Stimulated activated CD8-positive, alpha-beta memory T cell treated with anti-CD3 and anti-CD28 coated beads, Interleukin-15, amount 100 ng/mL, for 48 hours (primary cell): ENCODE measurements around the gene ARL10.

Source experiments
- DNase-seq, 2 donors: peaks; one replicate each; pipeline ENCODE4 v3.0.0-alpha.2; 2020; ENCODE audit warnings: low read depth in 2 of 2

The ARL10 gene

GRCh38 chr5:176410486-176411180, 45.3 kb downstream of the ARL10 start:
- DNase-seq: no peak

GRCh38 chr5:176412517-176413254, 47.4 kb downstream of the ARL10 start:
- no peak for DNase-seq

GRCh38 chr5:176413255-176413565, 47.9 kb downstream of the ARL10 start:
- DNase-seq: no peak

DNA sequence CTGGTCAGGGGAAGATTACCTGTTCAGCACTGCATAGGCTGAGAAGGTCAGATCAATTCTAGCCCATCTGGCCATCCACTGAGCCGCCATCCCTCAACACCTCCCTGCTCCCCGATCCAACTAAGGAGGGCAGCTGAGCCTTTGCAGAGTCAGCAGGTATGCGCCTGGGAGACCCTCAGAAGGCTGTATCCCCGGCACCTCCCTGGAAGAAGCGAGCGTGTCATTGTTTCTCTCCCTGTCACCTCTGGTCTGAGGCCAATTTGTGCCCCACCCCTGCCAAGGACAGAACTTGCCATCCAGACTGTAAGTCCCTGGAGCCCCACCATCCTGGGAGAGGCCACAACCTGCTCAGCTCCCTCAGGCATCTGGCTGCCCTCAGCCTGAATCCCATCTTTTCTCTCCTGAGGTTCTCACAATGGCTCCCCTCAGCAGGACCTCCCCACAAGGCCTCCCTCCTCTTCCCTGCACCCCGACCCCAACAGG, 48.5 kb downstream of the ARL10 start:
- no peak for DNase-seq

DNA sequence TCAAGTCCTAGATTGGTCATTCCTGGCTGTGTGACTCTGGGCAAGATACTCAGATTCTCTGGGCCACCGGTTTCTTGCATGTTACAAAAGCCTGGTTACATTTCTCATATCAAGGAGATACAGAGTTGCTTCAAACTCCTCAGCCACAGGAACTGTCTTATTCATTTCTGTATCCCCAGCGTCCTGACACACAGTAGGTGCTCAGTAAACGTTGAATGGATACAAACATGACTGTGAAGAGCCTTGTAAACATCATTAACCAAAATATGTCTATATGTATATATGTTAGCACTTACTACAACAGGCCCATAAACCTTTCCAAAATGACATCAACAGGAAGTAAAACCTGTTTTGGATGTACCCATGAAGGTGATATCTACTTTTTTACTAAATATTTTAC, 49.4 kb downstream of the ARL10 start:
- DNase-seq: no peak

DNA sequence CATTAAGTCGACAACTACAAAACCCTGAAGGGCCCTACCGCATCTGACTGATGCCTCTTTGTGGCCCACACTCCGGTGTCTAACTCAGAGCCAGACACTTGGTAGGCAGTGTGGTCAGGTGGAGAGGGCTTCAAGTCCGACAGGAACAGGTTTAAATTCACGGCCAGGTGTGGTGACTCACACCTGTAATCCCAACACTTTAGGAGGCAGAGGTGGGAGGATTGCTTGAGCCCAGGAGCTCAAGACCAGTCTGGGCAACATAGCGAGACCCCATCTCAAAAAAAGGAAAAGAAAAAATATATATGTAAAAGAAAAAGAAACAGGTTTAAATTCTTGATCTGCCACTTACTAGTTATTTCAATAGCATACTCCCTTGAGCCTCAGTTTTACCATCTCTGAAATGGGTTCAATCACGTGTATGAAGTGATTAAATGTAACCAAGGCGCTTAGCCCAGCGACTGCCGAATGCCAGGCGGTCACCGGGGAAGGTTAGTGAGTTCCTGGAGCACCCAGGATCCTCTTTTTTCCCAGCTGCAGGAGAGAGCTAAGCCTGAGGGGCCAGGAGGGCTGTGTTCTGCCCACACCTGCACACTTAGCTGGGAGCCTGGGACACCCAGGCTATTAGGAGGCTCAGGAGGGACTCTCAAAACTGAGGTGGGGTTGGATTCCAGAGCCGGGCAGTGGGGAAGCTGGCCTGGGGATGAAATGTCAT, 50.1 kb downstream of the ARL10 start:
- DNase-seq: no peak

GRCh38 chr5:176415952-176416924, 51.0 kb downstream of the ARL10 start, which contains the start of gene CLTB:
CLTB (minus strand) TSS chr5:176416539; CDS start chr5:176416363, 176 bp downstream.
- DNase-seq: peak; percentile 84 to 87

- no peak for DNase-seq
Observed at GRCh38 chr5:176416965-176417364, 51.7 kb downstream of the ARL10 start.

DNA sequence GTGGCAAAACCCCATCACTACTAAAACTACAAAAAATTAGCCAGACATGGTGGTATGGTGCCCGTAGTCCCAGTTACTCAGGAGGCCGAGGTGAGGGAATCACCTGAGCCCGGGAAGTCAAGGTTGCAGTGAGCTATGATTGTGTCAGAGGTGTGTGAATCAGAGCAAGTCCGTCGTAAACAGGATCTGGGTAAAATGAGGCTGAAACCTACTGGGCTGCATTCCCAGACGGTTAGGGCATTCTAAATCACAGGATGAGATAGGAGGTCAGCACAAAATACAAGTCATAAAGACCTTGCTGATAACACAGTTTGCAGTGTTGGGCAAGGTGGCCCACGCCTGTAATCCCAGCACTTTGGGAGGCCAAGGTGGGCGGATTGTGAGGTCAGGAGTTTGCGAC, 53.0 kb downstream of the ARL10 start:
- no peak for DNase-seq

DNA sequence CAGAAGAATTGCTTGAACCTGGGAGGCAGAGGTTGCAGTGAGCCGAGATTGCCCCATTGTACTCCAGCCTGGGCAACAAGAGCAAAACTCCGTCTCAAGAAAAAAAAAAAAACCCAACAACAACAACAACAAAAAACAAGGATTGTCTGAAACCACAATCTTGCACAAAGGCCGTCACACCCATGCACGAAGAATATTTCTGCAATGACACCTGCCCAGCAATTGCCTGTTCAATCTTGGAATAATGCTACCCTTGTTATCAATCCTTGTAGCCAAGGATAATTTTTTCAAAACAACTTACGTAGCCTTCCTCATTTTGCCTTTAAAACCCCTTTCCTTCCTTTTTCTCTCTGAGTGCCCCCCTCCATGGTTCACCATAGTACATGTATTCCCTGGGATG, 54.8 kb downstream of the ARL10 start:
- DNase-seq: no peak

DNA sequence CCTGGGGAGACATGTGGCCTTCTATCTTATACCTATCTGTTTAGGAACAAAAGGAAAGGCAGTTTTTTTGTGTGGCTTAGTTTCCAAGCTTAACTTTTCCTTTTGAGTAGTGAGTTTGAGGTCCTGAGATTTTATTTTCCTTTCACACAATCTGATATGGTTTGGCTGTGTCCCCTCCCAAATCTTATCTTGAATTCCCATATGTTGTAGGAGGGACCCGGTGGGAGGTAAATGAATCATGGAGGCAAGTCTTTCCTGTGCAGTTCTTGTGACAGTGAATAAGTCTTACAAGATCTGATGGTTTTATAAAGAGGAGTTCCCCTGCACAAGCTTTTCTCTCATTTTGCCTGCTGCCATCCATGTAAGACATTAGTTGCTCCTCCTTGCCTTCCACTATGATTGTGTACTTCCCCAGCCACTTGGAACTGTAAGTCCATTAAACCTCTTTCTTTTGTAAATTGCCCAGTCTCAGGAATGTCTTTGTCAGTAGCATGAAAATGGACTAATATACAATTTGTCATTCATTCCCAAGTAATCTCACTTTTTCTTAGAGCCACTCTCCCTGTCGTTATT, 55.8 kb downstream of the ARL10 start:
- no peak for DNase-seq

DNA sequence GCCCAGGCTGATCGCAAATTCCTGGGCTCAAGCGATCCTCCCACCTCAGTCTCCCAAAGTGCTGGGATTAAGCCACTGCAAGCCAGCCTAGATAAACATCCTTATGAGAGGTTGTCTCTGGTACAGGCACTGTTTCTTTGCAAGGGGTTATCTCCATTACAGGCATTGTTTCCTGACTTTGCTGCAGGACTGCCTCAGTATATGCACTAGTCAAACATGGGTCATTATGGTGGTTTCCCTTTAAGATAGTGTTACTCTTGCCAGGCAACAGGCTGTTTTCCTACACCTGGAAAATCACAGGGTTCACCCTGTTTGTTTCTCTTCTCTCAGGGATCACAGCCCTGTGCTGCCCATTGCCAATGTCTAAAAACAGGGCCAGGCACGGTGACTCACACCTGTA, 58.9 kb downstream of the ARL10 start:
- DNase-seq: no peak

DNA sequence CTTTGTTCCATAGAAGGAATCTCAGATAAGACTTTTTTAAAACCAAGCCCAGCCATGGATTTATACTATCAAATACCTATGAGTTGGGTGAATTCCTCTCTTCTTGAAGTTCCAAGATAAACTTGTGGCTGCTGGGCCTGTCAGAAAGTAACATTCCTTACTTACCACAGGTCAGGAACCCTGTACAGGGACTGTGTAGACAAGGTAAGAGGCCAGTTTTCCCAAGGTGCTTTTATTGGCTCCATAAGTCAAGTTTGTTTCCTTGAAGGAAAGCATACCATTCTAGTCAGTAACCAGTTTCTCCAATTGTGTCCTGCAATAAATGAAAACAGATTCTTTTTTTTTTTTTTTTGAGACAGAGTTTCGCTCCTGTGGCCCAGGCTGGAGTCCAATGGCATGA, 59.9 kb downstream of the ARL10 start:
- no peak for DNase-seq

- no peak for DNase-seq
Observed at GRCh38 chr5:176425791-176426190, 60.5 kb downstream of the ARL10 start.

DNA sequence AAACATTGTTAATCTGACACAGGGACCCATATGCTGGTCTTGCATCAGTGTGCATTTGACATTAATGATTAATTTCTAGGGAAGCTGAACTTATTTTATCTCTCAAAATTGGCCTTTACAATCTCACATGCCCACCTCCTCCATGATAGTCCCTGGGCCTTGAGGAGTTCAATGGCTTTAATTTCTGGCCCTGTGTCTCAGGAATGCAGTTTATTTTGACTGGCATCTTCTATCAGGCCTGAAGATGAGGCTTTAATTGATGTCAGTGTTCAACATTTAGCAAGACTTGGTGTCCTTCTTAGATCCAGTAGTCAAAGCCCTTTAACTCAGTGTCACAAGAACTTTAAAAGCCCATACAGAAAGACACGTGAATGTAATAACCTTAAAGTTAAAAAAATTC, 61.6 kb downstream of the ARL10 start:
- no peak for DNase-seq

DNA sequence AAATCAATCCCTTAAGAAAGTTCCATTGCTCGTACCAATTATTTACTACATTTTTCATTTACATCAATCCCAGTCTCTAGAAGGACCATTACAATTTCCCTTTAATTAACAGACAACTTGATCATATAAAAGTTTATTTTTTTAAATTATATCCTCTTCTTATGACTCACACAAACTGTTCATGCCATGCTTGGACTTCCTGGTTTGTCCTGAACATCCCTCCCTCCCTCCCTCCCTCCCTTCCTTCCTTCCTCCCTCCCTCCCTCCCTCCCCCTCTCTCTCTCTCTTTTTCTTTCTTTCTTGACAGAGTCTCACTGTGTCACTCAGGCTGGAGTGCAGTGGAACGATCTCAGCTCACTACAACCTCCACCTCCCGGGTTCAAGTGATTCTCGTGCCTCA, 62.7 kb downstream of the ARL10 start:
- no peak for DNase-seq

DNA sequence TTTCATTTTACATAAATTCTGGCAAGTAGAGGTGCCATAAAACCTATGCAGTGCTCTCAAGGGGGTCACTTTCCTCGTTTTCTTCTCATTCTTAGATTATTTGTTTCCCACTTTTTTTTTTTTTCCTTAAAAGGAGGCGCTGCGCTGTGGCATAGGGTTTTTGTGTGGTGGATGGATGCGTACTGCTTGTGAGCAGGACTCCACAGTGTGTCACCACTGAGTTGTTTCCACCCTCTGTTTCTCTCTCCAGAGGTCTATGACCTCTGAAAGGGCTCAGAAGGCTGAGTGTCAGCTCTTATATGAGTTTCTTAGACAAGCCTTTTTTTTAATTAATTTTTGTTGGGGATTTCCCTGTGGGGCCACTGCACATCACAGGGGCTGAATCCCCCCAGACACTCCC, 64.7 kb downstream of the ARL10 start:
- no peak for DNase-seq
